ENCODE data around the gene PRPF39. TPM values are rescaled to one million over a fixed set of nuclear protein-coding genes. Genes with fewer than 3 reads are reported as not detected.

Gene PRPF39
- polyA plus RNA-seq, 1 donor from 2014 or later: 138 TPM

GRCh38 chr14:45038256-45038655, 45.7 kb upstream of the PRPF39 start:
- Histone ChIP-seq H3K36me3 (ENCODE audit: insufficient read depth, low read length) (peaks cover 24% of the 10 kb centered on the region), H3K27me3 (ENCODE audit: insufficient read depth, low read depth, low read length) (no peaks in the 10 kb centered on the region), H3K27ac (ENCODE audit: low read length) (no peak overlapping the region), H3K79me2 (replicated peaks; ENCODE audit: insufficient read depth, low read length) (no peaks in the 10 kb centered on the region), H3K9me3 (ENCODE audit: low read length) (no peaks in the 10 kb centered on the region), H3K9me2 (ENCODE audit: insufficient read depth, low read length) (no peaks in the 10 kb centered on the region), H3K4me2 (ENCODE audit: low read length) (no peak overlapping the region), H3F3A (ENCODE audit: insufficient read depth, low read length, poor library complexity, severe bottlenecking) (no peaks in the 10 kb centered on the region), H3K9ac (ENCODE audit: low read length) (no peak overlapping the region), H2AFZ (ENCODE audit: low read depth, low read length) (no peak overlapping the region), H4K20me1 (ENCODE audit: insufficient read depth) (no peaks in the 10 kb centered on the region), H3K4me3 (ENCODE audit: low read length) (no peak overlapping the region)
- no peak for TF ChIP-seq EZH2 (IDR thresholded peaks at IDR 0.05; ENCODE audit: borderline replicate concordance, insufficient read depth, low read length, poor library complexity, severe bottlenecking)
- no peak for TF ChIP-seq SMC3 (conservative IDR thresholded peaks at IDR 0.05; ENCODE audit: poor library complexity)
- no peak for TF ChIP-seq REST (IDR thresholded peaks at IDR 0.05; ENCODE audit: borderline replicate concordance)
- no peak for TF ChIP-seq TAF1 (IDR thresholded peaks at IDR 0.05; ENCODE audit: low read depth)
- no peak for TF ChIP-seq CTCF (IDR thresholded peaks at IDR 0.05; ENCODE audit: poor library complexity, severe bottlenecking)
- TF ChIP-seq MXI1 (conservative IDR thresholded peaks at IDR 0.05; ENCODE audit: poor library complexity, severe bottlenecking): no peak
- TF ChIP-seq EP300 (conservative IDR thresholded peaks at IDR 0.05; ENCODE audit: poor library complexity, severe bottlenecking): no peak
- TF ChIP-seq POLR2AphosphoS5 (IDR thresholded peaks at IDR 0.05): no peak
- TF ChIP-seq RAD21 (conservative IDR thresholded peaks at IDR 0.05): no peak

- Histone ChIP-seq H3K9ac (ENCODE audit: low read length) (no peak overlapping the region), H3K9me2 (ENCODE audit: insufficient read depth, low read length) (no peaks in the 10 kb centered on the region), H3K4me3 (ENCODE audit: low read length) (no peak overlapping the region), H3K36me3 (ENCODE audit: insufficient read depth, low read length) (peaks cover 24% of the 10 kb centered on the region), H3K4me2 (ENCODE audit: low read length) (no peak overlapping the region), H3K9me3 (ENCODE audit: low read length) (no peaks in the 10 kb centered on the region), H3K27ac (ENCODE audit: low read length) (no peak overlapping the region), H2AFZ (ENCODE audit: low read depth, low read length) (no peak overlapping the region), H3F3A (ENCODE audit: insufficient read depth, low read length, poor library complexity, severe bottlenecking) (no peaks in the 10 kb centered on the region), H3K27me3 (ENCODE audit: insufficient read depth, low read depth, low read length) (no peaks in the 10 kb centered on the region), H3K79me2 (replicated peaks; ENCODE audit: insufficient read depth, low read length) (no peaks in the 10 kb centered on the region), H4K20me1 (ENCODE audit: insufficient read depth) (no peaks in the 10 kb centered on the region)
- no peak for TF ChIP-seq REST (IDR thresholded peaks at IDR 0.05; ENCODE audit: borderline replicate concordance)
- TF ChIP-seq EP300 (conservative IDR thresholded peaks at IDR 0.05; ENCODE audit: poor library complexity, severe bottlenecking): no peak
- no peak for TF ChIP-seq MXI1 (conservative IDR thresholded peaks at IDR 0.05; ENCODE audit: poor library complexity, severe bottlenecking)
- no peak for TF ChIP-seq SMC3 (conservative IDR thresholded peaks at IDR 0.05; ENCODE audit: poor library complexity)
- TF ChIP-seq TAF1 (IDR thresholded peaks at IDR 0.05; ENCODE audit: low read depth): no peak
- TF ChIP-seq POLR2AphosphoS5 (IDR thresholded peaks at IDR 0.05): no peak
- no peak for TF ChIP-seq EZH2 (IDR thresholded peaks at IDR 0.05; ENCODE audit: borderline replicate concordance, insufficient read depth, low read length, poor library complexity, severe bottlenecking)
Measured at GRCh38 chr14:45038865-45039264, 45.1 kb upstream of the PRPF39 start.

Data from neural cell (in vitro differentiated cells).